Measurements from ENCODE around the gene CATSPERE.

Gene CATSPERE

GRCh38 chr1:244424649-244425334 is 36.3 kb upstream of the CATSPERE start:
- H3K9me3 ChIP-seq (ENCODE audit: low read length), result no peaks in the 10 kb centered on the region
- H3K4me2 ChIP-seq (ENCODE audit: low read length), result no peak overlapping the region
- no peak overlapping the region for H3K4me3 ChIP-seq (ENCODE audit: low read depth, low read length, poor library complexity, severe bottlenecking)
- H3K79me2 ChIP-seq (ENCODE audit: insufficient read depth, low read length), result no peaks in the 10 kb centered on the region
- no peak overlapping the region for H3K27ac ChIP-seq (ENCODE audit: low read depth, low read length, poor library complexity, severe bottlenecking)
- no peaks in the 10 kb centered on the region for H3K9me2 ChIP-seq (ENCODE audit: low read depth, low read length)
- no peaks in the 10 kb centered on the region for H3F3A ChIP-seq (ENCODE audit: insufficient read depth, low read length)
- no peak overlapping the region for H3K9ac ChIP-seq (ENCODE audit: low read length)
- H2AFZ ChIP-seq (ENCODE audit: low read length), result no peak overlapping the region
- peaks cover 80% of the 10 kb centered on the region for H3K36me3 ChIP-seq (ENCODE audit: insufficient read depth, low read length)
- TF ChIP-seq CTCF (IDR thresholded peaks at IDR 0.05; ENCODE audit: low read length), result no peak
- no peak for TF ChIP-seq EZH2 (IDR thresholded peaks at IDR 0.05; ENCODE audit: borderline replicate concordance, low read length)
- H3K27me3 ChIP-seq (ENCODE audit: insufficient read depth, low read length), result no peaks in the 10 kb centered on the region
- H3K4me1 ChIP-seq (ENCODE audit: insufficient read depth, low read length, severe bottlenecking), result no peaks in the 10 kb centered on the region
- H4K20me1 ChIP-seq (ENCODE audit: insufficient read depth, low read length), result no peaks in the 10 kb centered on the region

GRCh38 chr1:244427647-244428046 is 33.4 kb upstream of the CATSPERE start:
- H3K36me3 ChIP-seq (ENCODE audit: insufficient read depth, low read length), result peaks cover 77% of the 10 kb centered on the region
- H3K27ac ChIP-seq (ENCODE audit: low read depth, low read length, poor library complexity, severe bottlenecking), result no peak overlapping the region

GRCh38 chr1:244429818-244430217 is 31.3 kb upstream of the CATSPERE start:
- no peaks in the 10 kb centered on the region for H3K9me2 ChIP-seq (ENCODE audit: low read depth, low read length)
- H3F3A ChIP-seq (ENCODE audit: insufficient read depth, low read length), result no peaks in the 10 kb centered on the region
- H3K9me3 ChIP-seq (ENCODE audit: low read length), result no peaks in the 10 kb centered on the region
- H3K27ac ChIP-seq (ENCODE audit: low read depth, low read length, poor library complexity, severe bottlenecking), result no peak overlapping the region
- peaks cover 73% of the 10 kb centered on the region for H3K36me3 ChIP-seq (ENCODE audit: insufficient read depth, low read length)
- TF ChIP-seq CTCF (IDR thresholded peaks at IDR 0.05; ENCODE audit: low read length) (no peak), EZH2 (IDR thresholded peaks at IDR 0.05; ENCODE audit: borderline replicate concordance, low read length) (no peak)
- no peak overlapping the region for H2AFZ ChIP-seq (ENCODE audit: low read length)
- no peak overlapping the region for H3K4me3 ChIP-seq (ENCODE audit: low read depth, low read length, poor library complexity, severe bottlenecking)
- no peaks in the 10 kb centered on the region for H3K27me3 ChIP-seq (ENCODE audit: insufficient read depth, low read length)
- no peak overlapping the region for H3K9ac ChIP-seq (ENCODE audit: low read length)
- no peaks in the 10 kb centered on the region for H3K4me1 ChIP-seq (ENCODE audit: insufficient read depth, low read length, severe bottlenecking)
- no peaks in the 10 kb centered on the region for H4K20me1 ChIP-seq (ENCODE audit: insufficient read depth, low read length)
- no peak overlapping the region for H3K4me2 ChIP-seq (ENCODE audit: low read length)
- no peaks in the 10 kb centered on the region for H3K79me2 ChIP-seq (ENCODE audit: insufficient read depth, low read length)

More at GRCh38 chr1:244427647-244428046, 33.4 kb upstream of the CATSPERE start:
- no peak overlapping the region for H3K4me2 ChIP-seq (ENCODE audit: low read length)
- H3F3A ChIP-seq (ENCODE audit: insufficient read depth, low read length), result no peaks in the 10 kb centered on the region
- no peaks in the 10 kb centered on the region for H3K4me1 ChIP-seq (ENCODE audit: insufficient read depth, low read length, severe bottlenecking)
- no peaks in the 10 kb centered on the region for H4K20me1 ChIP-seq (ENCODE audit: insufficient read depth, low read length)
- no peak overlapping the region for H3K9ac ChIP-seq (ENCODE audit: low read length)
- H3K27me3 ChIP-seq (ENCODE audit: insufficient read depth, low read length), result no peaks in the 10 kb centered on the region
- H3K79me2 ChIP-seq (ENCODE audit: insufficient read depth, low read length), result no peaks in the 10 kb centered on the region
- no peaks in the 10 kb centered on the region for H3K9me2 ChIP-seq (ENCODE audit: low read depth, low read length)
- H3K4me3 ChIP-seq (ENCODE audit: low read depth, low read length, poor library complexity, severe bottlenecking), result no peak overlapping the region
- no peaks in the 10 kb centered on the region for H3K9me3 ChIP-seq (ENCODE audit: low read length)
- no peak for TF ChIP-seq CTCF (IDR thresholded peaks at IDR 0.05; ENCODE audit: low read length)
- no peak for TF ChIP-seq EZH2 (IDR thresholded peaks at IDR 0.05; ENCODE audit: borderline replicate concordance, low read length)
- H2AFZ ChIP-seq (ENCODE audit: low read length), result no peak overlapping the region

Data from OCI-LY1 (cell line).